Smooth muscle cell (in vitro differentiated cells): ENCODE measurements around the gene CHPT1. TPM values are rescaled to one million over a fixed set of nuclear protein-coding genes. Genes with fewer than 3 reads are reported as not detected.

Source experiments
- DNase-seq: peaks from one replicate; lab custom pipeline; 2025; ENCODE audit not compliant: unreplicated experiment; lab: John Stamatoyannopoulos, UW
- H2AFZ ChIP-seq: fragments of 200-600 bp; sonication (generic); 2 replicates; pipeline ENCODE4 v1.6.0; 2016; ENCODE audit warnings: antibody characterized with exemption, low read depth, mild to moderate bottlenecking
- H3F3A ChIP-seq: fragments of 200-600 bp; sonication (generic); 2 replicates; pipeline ENCODE4 v1.6.0; 2017; ENCODE audit warnings: antibody characterized with exemption, low read depth
- H3K27ac ChIP-seq: fragments of 200-600 bp; sonication (generic); 2 replicates; pipeline ENCODE4 v1.5.1; 2016; ENCODE audit warnings: low read depth, mild to moderate bottlenecking
- H3K27me3 ChIP-seq: fragments of 200-600 bp; sonication (generic); 2 replicates; pipeline ENCODE4 v1.6.1; 2016; ENCODE audit warnings: low read depth, mild to moderate bottlenecking
- H3K36me3 ChIP-seq: fragments of 200-600 bp; sonication (generic); 2 replicates; pipeline ENCODE4 v1.5.1; 2016; ENCODE audit warnings: low read depth
- H3K4me1 ChIP-seq: fragments of 200-600 bp; sonication (generic); 2 replicates; pipeline ENCODE4 v1.5.1; 2016; ENCODE audit warnings: low read depth
- H3K4me2 ChIP-seq: fragments of 200-600 bp; sonication (generic); 2 replicates; pipeline ENCODE4 v1.6.0; 2016; ENCODE audit warnings: mild to moderate bottlenecking
- H3K4me3 ChIP-seq: fragments of 200-600 bp; sonication (generic); 2 replicates; pipeline ENCODE4 v1.5.1; 2016; ENCODE audit warnings: mild to moderate bottlenecking
- H3K79me2 ChIP-seq: fragments of 200-600 bp; sonication (generic); 2 replicates; pipeline ENCODE4 v1.6.0; 2016; ENCODE audit warnings: low read depth, mild to moderate bottlenecking
- H3K9ac ChIP-seq: fragments of 200-600 bp; sonication (generic); 2 replicates; pipeline ENCODE4 v1.6.0; 2016; ENCODE audit warnings: low read depth
- H3K9me3 ChIP-seq: fragments of 200-600 bp; sonication (generic); replicated peaks from 2 replicates; pipeline ENCODE4 v1.5.1; 2016; ENCODE audit warnings: low read depth
- H4K20me1 ChIP-seq: fragments of 200-600 bp; sonication (generic); 2 replicates; pipeline ENCODE4 v1.6.0; 2016; ENCODE audit warnings: low read depth
- WGBS: methylation state at CpG from one replicate; pipeline ENCODE4 v1.1.7; 2016; ENCODE audit warnings: low lambda C conversion rate; 5-methylcytosine and 5-hydroxymethylcytosine counted together
- polyA plus RNA-seq: library from polyadenylated mRNA; unstranded; fragments of >200 nt; fragmentation: Nextera tagmentation; extraction: Ambion mirVana; gene quantifications from 2 replicates; pipeline ENCODE4 v1.2.1, GENCODE V29; 2016
- total RNA-seq: library from RNA; depleted of rRNA; stranded (reverse); fragments of >200 nt; gene quantifications from 2 replicates; pipeline ENCODE4 v1.2.3, GENCODE V29; 2014
- TF ChIP-seq, protein P1 (sequence below): fragments of 200-600 bp; sonication (generic); IDR thresholded peaks from 2 replicates; pipeline ENCODE4 v1.5.1; 2017; ENCODE audit warnings: borderline replicate concordance, mild to moderate bottlenecking, antibody characterized with exemption; ENCODE audit not compliant: insufficient read depth, poor library complexity, severe bottlenecking

The CHPT1 gene
- total and polyA plus RNA-seq, 2 experiments from 2014 or later = 21.7 to 40.5 TPM

DNA sequence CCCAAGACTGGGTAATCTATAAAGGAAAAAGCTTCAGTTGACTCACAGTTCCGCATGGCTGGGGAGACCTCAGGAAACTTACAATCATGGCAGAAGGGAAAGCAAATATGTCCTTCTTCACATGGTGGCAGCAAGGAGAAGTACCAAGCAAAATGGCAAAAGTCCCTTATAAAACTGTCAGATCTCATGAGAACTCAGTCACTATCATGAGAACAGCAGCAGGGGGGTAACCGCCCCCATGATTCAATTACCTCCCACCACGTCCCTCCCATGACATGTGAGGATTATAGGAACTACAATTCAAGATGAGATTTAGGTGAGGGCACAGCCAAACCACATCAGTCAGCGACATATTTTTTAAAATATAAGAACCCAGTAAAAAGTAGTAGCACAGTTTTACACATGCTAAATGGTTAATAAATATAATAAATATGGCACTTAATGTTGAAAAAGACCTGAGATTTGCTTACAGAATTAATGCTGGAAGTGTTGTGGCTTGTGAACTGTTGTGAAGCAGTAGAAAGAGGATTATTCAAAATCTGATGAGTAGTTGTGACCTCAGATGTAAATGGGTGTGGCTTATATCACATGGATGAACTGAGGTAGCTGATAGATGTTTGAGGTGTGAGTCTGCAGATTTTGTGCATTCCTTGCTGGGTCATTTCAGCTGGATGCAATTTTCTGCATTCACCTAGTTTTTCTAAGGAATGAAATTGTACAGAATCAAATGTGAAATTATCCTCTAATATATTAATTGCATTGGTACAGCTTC lies 46.9 kb upstream of the CHPT1 start:
- Histone ChIP-seq H3K27ac (no peak overlapping the region), H3K9ac (no peak overlapping the region), H3K4me2 (no peak overlapping the region), H4K20me1 (no peaks in the 10 kb centered on the region), H3K36me3 (no peaks in the 10 kb centered on the region), H3K9me3 (no peaks in the 10 kb centered on the region), H3K79me2 (no peaks in the 10 kb centered on the region), H3K27me3 (no peaks in the 10 kb centered on the region), H2AFZ (no peak overlapping the region), H3F3A (no peaks in the 10 kb centered on the region), H3K4me1 (no peaks in the 10 kb centered on the region), H3K4me3 (no peak overlapping the region)
- 90% methylated on average over 4 of the region's 4 CpGs for WGBS
- TF ChIP-seq, protein P1, sequence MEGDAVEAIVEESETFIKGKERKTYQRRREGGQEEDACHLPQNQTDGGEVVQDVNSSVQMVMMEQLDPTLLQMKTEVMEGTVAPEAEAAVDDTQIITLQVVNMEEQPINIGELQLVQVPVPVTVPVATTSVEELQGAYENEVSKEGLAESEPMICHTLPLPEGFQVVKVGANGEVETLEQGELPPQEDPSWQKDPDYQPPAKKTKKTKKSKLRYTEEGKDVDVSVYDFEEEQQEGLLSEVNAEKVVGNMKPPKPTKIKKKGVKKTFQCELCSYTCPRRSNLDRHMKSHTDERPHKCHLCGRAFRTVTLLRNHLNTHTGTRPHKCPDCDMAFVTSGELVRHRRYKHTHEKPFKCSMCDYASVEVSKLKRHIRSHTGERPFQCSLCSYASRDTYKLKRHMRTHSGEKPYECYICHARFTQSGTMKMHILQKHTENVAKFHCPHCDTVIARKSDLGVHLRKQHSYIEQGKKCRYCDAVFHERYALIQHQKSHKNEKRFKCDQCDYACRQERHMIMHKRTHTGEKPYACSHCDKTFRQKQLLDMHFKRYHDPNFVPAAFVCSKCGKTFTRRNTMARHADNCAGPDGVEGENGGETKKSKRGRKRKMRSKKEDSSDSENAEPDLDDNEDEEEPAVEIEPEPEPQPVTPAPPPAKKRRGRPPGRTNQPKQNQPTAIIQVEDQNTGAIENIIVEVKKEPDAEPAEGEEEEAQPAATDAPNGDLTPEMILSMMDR = no peak
- DNase-seq = no peak

DNA sequence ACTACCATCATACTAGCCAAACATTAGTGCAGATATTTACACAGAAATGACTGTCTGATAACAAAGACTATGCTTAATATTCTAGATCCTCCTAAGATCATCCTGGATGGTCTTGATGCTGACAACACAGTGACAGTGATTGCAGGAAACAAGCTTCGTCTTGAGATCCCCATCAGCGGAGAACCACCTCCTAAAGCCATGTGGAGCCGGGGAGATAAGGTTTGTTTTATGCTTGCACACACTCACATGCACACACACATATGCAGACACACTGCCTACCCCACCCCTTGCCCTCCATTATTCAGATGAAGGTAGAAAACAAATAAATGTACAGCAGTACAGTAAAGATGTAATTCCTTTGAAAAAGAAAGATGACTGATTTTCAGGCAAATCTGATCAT lies 44.4 kb upstream of the CHPT1 start:
- Histone ChIP-seq H3K4me3 (no peak overlapping the region), H3K9ac (no peak overlapping the region), H3K27ac (no peak overlapping the region), H3F3A (no peaks in the 10 kb centered on the region), H3K4me1 (no peaks in the 10 kb centered on the region), H3K27me3 (no peaks in the 10 kb centered on the region), H3K36me3 (no peaks in the 10 kb centered on the region), H4K20me1 (no peaks in the 10 kb centered on the region), H3K79me2 (no peaks in the 10 kb centered on the region), H3K4me2 (no peak overlapping the region), H3K9me3 (no peaks in the 10 kb centered on the region), H2AFZ (no peak overlapping the region)
- no peak for DNase-seq
- TF ChIP-seq, protein P1 = no peak
- WGBS = 68% methylated on average over 3 of the region's 3 CpGs

DNA sequence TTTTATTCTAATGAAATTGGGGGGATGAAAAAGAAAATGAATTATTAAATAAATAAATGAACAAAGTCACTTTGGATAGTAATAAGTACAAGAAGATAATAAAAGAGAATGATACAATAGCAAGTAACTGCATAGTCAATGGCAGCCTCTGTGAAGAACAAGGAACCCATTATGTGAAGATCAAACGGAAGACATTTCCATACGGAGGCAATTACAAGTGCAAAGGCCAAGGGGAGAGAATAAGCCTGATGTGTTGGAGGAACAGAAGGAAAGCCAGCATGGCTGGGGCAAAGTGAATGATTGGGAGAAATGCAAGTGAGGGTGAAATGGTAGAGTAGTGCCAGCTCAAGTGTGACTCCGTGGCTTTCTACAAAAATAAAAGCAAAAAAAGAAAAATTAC lies 43.9 kb upstream of the CHPT1 start:
- H3K27me3 ChIP-seq = no peaks in the 10 kb centered on the region
- TF ChIP-seq, protein P1 = no peak
- no peak overlapping the region for H3K4me3 ChIP-seq
- H3K36me3 ChIP-seq = no peaks in the 10 kb centered on the region
- no peaks in the 10 kb centered on the region for H4K20me1 ChIP-seq
- no peaks in the 10 kb centered on the region for H3F3A ChIP-seq
- DNase-seq = no peak
- no peak overlapping the region for H2AFZ ChIP-seq
- H3K4me2 ChIP-seq = no peak overlapping the region
- 39% methylated on average over 3 of the region's 3 CpGs for WGBS
- H3K27ac ChIP-seq = no peak overlapping the region
- no peak overlapping the region for H3K9ac ChIP-seq
- no peaks in the 10 kb centered on the region for H3K9me3 ChIP-seq
- H3K79me2 ChIP-seq = no peaks in the 10 kb centered on the region
- no peaks in the 10 kb centered on the region for H3K4me1 ChIP-seq

DNA sequence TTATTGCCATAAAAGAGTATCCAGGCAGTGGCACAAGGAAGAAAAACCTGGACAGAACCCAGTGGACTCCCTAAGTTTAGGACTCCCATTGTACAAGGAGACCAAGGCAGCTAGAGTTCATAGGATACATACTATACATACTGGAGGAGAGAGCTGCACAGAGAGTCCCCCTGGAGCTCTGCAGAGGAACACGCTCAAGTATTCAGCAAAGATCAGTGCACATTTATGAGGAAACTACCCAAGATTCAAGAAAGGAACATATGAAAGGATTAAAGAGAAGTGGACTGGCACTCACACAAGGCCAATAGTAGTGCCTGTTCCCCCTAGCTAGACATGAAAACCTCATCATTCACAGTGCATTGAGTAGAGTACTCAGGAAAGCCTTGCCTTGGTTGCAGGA lies 43.0 kb upstream of the CHPT1 start:
- no peaks in the 10 kb centered on the region for H3K27me3 ChIP-seq
- WGBS = 83% methylated on average over 1 of the region's 1 CpG
- H3K9ac ChIP-seq = no peak overlapping the region
- H3K36me3 ChIP-seq = no peaks in the 10 kb centered on the region
- no peaks in the 10 kb centered on the region for H3F3A ChIP-seq
- no peaks in the 10 kb centered on the region for H3K9me3 ChIP-seq
- H3K4me1 ChIP-seq = no peaks in the 10 kb centered on the region
- H3K79me2 ChIP-seq = no peaks in the 10 kb centered on the region
- no peaks in the 10 kb centered on the region for H4K20me1 ChIP-seq
- H2AFZ ChIP-seq = no peak overlapping the region
- TF ChIP-seq, protein P1 = no peak
- H3K4me3 ChIP-seq = no peak overlapping the region
- H3K4me2 ChIP-seq = no peak overlapping the region
- H3K27ac ChIP-seq = no peak overlapping the region
- no peak for DNase-seq
